ENCODE data around the gene LDB1.
A peak's percentile ranks its signal among the peaks of the same experiment; 100 is the strongest.

Gene LDB1

GRCh38 chr10:102134416-102134815 is 14.2 kb upstream of the LDB1 start:
- no peak for DNase-seq

- DNase-seq, result peak; percentile 63
Observed at GRCh38 chr10:102133373-102134195, 13.4 kb upstream of the LDB1 start.

- peak; percentile 92 for DNase-seq
Observed at GRCh38 chr10:102132563-102133372, 12.6 kb upstream of the LDB1 start, which contains the start of gene PPRC1. PPRC1 (plus strand) TSS chr10:102133040; CDS start chr10:102133069, 29 bp downstream.

GRCh38 chr10:102132193-102132562 is 12.0 kb upstream of the LDB1 start:
- DNase-seq, result no peak

- DNase-seq, result no peak
Observed at GRCh38 chr10:102131286-102132170, 11.4 kb upstream of the LDB1 start.

- no peak for DNase-seq
Observed at GRCh38 chr10:102123223-102123622, 3.1 kb upstream of the LDB1 start.

GRCh38 chr10:102122450-102122849 is 2.3 kb upstream of the LDB1 start:
- DNase-seq, result no peak

GRCh38 chr10:102121739-102122372 is 1.7 kb upstream of the LDB1 start:
- DNase-seq, result no peak

GRCh38 chr10:102120991-102121738 is 997 bp upstream of the LDB1 start:
- DNase-seq, result no peak

- DNase-seq, result no peak
Observed at GRCh38 chr10:102119417-102120141, 589 bp downstream of the LDB1 start.

GRCh38 chr10:102118867-102119266 is 1.3 kb downstream of the LDB1 start:
- DNase-seq, result no peak

- DNase-seq, result peak; percentile 49
Observed at GRCh38 chr10:102117391-102118159, 2.6 kb downstream of the LDB1 start.

GRCh38 chr10:102116656-102117055 is 3.5 kb downstream of the LDB1 start:
- no peak for DNase-seq

- DNase-seq, result no peak
Observed at GRCh38 chr10:102115775-102116174, 4.4 kb downstream of the LDB1 start.

- DNase-seq, result peak; percentile 81
Observed at GRCh38 chr10:102114861-102115618, 5.1 kb downstream of the LDB1 start.

- no peak for DNase-seq
Observed at GRCh38 chr10:102113956-102114857, 6.0 kb downstream of the LDB1 start.

GRCh38 chr10:102113261-102113955 is 6.8 kb downstream of the LDB1 start:
- no peak for DNase-seq
